ENCODE measurements around the gene POLL.

DNA sequence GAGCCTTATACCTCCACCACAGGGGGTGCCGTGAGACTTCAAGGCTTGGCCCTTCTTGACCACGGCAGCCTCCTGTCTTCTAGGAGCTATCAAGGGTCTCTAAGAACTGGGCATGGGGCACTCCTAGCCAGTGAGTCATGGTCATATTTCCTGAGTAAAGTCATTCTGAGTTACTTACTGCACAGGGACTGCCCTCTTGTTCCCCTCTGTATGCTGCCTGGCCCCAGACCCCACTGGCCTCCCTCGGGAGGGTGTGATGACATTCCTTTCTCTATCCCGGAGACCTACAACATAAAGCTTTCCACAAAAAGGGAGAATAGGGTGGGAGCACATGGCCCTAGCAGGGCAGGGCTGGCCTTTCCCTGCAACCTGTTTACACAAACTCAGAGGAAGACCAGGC is 21.4 kb upstream of the POLL start:
- TF ChIP-seq, protein P1, sequence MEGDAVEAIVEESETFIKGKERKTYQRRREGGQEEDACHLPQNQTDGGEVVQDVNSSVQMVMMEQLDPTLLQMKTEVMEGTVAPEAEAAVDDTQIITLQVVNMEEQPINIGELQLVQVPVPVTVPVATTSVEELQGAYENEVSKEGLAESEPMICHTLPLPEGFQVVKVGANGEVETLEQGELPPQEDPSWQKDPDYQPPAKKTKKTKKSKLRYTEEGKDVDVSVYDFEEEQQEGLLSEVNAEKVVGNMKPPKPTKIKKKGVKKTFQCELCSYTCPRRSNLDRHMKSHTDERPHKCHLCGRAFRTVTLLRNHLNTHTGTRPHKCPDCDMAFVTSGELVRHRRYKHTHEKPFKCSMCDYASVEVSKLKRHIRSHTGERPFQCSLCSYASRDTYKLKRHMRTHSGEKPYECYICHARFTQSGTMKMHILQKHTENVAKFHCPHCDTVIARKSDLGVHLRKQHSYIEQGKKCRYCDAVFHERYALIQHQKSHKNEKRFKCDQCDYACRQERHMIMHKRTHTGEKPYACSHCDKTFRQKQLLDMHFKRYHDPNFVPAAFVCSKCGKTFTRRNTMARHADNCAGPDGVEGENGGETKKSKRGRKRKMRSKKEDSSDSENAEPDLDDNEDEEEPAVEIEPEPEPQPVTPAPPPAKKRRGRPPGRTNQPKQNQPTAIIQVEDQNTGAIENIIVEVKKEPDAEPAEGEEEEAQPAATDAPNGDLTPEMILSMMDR (IDR thresholded peaks at IDR 0.05) = no peak
- no peak for TF ChIP-seq POLR2A (IDR thresholded peaks at IDR 0.05)

Data from heart left ventricle (tissue), 13 donors.